Astrocyte (in vitro differentiated cells and primary cell): ENCODE measurements around the gene MSRB2. TPM values are rescaled to one million over a fixed set of nuclear protein-coding genes. Genes with fewer than 3 reads are reported as not detected.

Experiments used
- DNase-seq: peaks from one replicate; pipeline ENCODE4 v3.0.0-alpha.2; 2010; ENCODE audit warnings: low read depth
- FAIRE-seq: peaks from 2 replicates; lab custom pipeline; 2011; peaks lifted over from hg19 to GRCh38; lab: Jason Lieb, UNC
- H2AFZ ChIP-seq: 2 replicates; pipeline ENCODE4 v1.6.0; 2012; ENCODE audit warnings: low read depth, low read length, inconsistent platforms
- H3K27ac ChIP-seq: 2 replicates; pipeline ENCODE4 v1.5.1; 2011; ENCODE audit warnings: low read depth, low read length, inconsistent platforms
- H3K27me3 ChIP-seq: 2 replicates; pipeline ENCODE4 v1.6.0; 2011; ENCODE audit warnings: low read length, inconsistent platforms; ENCODE audit not compliant: insufficient read depth
- H3K36me3 ChIP-seq: 2 replicates; pipeline ENCODE4 v1.5.1; 2011; ENCODE audit warnings: low read length, inconsistent platforms; ENCODE audit not compliant: insufficient read depth
- H3K4me1 ChIP-seq: 2 replicates; pipeline ENCODE4 v1.5.1; 2011; ENCODE audit warnings: low read length, inconsistent platforms; ENCODE audit not compliant: insufficient read depth
- H3K4me2 ChIP-seq: 2 replicates; pipeline ENCODE4 v1.6.0; 2012; ENCODE audit warnings: low read length, inconsistent platforms
- H3K4me3 ChIP-seq: 2 replicates; pipeline ENCODE4 v1.5.1; 2011; ENCODE audit warnings: low read depth, mild to moderate bottlenecking, low read length, inconsistent platforms; ENCODE audit not compliant: insufficient read depth
- H3K79me2 ChIP-seq: 2 replicates; pipeline ENCODE4 v1.6.0; 2012; ENCODE audit warnings: mild to moderate bottlenecking, low read length, inconsistent platforms; ENCODE audit not compliant: insufficient read depth
- H3K9ac ChIP-seq: 2 replicates; pipeline ENCODE4 v1.6.0; 2012; ENCODE audit warnings: mild to moderate bottlenecking, low read length, inconsistent platforms
- H3K9me3 ChIP-seq: 2 replicates; pipeline ENCODE4 v1.5.1; 2012; ENCODE audit warnings: low read depth, mild to moderate bottlenecking, low read length, inconsistent platforms; ENCODE audit not compliant: insufficient read depth
- H4K20me1 ChIP-seq: 2 replicates; pipeline ENCODE4 v1.6.0; 2012; ENCODE audit warnings: low read length, inconsistent platforms; ENCODE audit not compliant: insufficient read depth
- H3K27ac Mint-ChIP-seq: one replicate; pipeline ENCODE4 v1.8.0; 2021; ENCODE audit warnings: mild to moderate bottlenecking, mixed read lengths; ENCODE audit not compliant: unreplicated experiment
- H3K27me3 Mint-ChIP-seq: one replicate; pipeline ENCODE4 v1.8.0; 2021; ENCODE audit warnings: low read depth, mixed read lengths; ENCODE audit not compliant: unreplicated experiment
- H3K36me3 Mint-ChIP-seq: one replicate; pipeline ENCODE4 v1.8.0; 2021; ENCODE audit warnings: low read depth, mixed read lengths; ENCODE audit not compliant: unreplicated experiment
- H3K4me1 Mint-ChIP-seq: one replicate; pipeline ENCODE4 v1.8.0; 2021; ENCODE audit warnings: low read depth, mixed read lengths; ENCODE audit not compliant: unreplicated experiment
- H3K4me3 Mint-ChIP-seq: one replicate; pipeline ENCODE4 v1.8.0; 2021; ENCODE audit warnings: mild to moderate bottlenecking, moderate library complexity, mixed read lengths; ENCODE audit not compliant: unreplicated experiment
- H3K9me3 Mint-ChIP-seq: one replicate; pipeline ENCODE4 v1.8.0; 2021; ENCODE audit warnings: mild to moderate bottlenecking, mixed read lengths; ENCODE audit not compliant: unreplicated experiment
- CTCF ChIP-seq: IDR thresholded peaks from 2 replicates; pipeline ENCODE4 v1.5.1; 2011; ENCODE audit warnings: low read depth, mild to moderate bottlenecking, inconsistent platforms, low read length, moderate library complexity; ENCODE audit not compliant: insufficient read depth
- EZH2 ChIP-seq: IDR thresholded peaks from 2 replicates; pipeline ENCODE4 v1.6.1; 2012; ENCODE audit warnings: mild to moderate bottlenecking, low read length, inconsistent platforms; ENCODE audit not compliant: insufficient read depth
- total RNA-seq: library from RNA; stranded (reverse); gene quantifications from 2 replicates; pipeline ENCODE4 v1.2.1, GENCODE V29; 2021

The MSRB2 gene
- total RNA-seq, 1 donor from 2014 or later, result 18.9 TPM

DNA sequence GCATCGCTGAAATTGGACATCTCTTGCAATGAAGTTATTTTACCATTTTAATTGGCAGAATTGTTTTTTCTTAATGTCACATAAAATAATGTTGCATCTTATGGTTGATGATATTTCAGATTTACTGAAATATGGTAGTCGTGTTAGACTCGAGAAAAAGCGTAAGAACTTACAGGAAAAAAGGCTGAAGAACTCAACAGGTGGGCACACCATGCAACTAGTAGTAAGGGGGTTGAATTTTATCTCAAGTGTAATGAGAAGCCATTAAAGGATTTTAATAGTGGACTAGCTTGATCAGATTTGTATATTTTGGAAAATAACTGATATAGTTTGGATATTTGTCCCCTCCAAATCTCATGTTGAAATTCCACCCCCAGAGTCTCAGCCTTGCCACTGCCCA is 41.1 kb downstream of the MSRB2 start:
- H3K4me1 ChIP-seq, result no peaks in the 10 kb centered on the region
- no peak for FAIRE-seq
- H3K27me3 ChIP-seq, result no peaks in the 10 kb centered on the region

GRCh38 chr10:23139677-23140076 is 44.3 kb downstream of the MSRB2 start:
- Mint-ChIP-seq H3K36me3 (no peaks in the 10 kb centered on the region), H3K27me3 (no peaks in the 10 kb centered on the region), H3K4me3 (no peak overlapping the region), H3K27ac (no peak overlapping the region), H3K4me1 (no peaks in the 10 kb centered on the region), H3K9me3 (no peaks in the 10 kb centered on the region)
- Histone ChIP-seq H3K4me3 (no peak overlapping the region), H3K9ac (no peak overlapping the region), H3K4me1 (no peaks in the 10 kb centered on the region), H4K20me1 (no peaks in the 10 kb centered on the region), H2AFZ (no peak overlapping the region), H3K27ac (no peak overlapping the region), H3K9me3 (peaks cover 3% of the 10 kb centered on the region), H3K27me3 (no peaks in the 10 kb centered on the region), H3K36me3 (no peaks in the 10 kb centered on the region), H3K4me2 (no peak overlapping the region), H3K79me2 (no peaks in the 10 kb centered on the region)
- no peak for DNase-seq
- TF ChIP-seq EZH2 (no peak), CTCF (no peak)
- FAIRE-seq, result no peak

More for the DNA sequence above, 41.1 kb downstream of the MSRB2 start:
- Histone ChIP-seq H3K9ac (no peak overlapping the region), H3K79me2 (no peaks in the 10 kb centered on the region), H3K4me3 (no peak overlapping the region), H2AFZ (no peak overlapping the region), H3K36me3 (no peaks in the 10 kb centered on the region), H3K27ac (no peak overlapping the region), H3K9me3 (peaks cover 3% of the 10 kb centered on the region), H4K20me1 (no peaks in the 10 kb centered on the region), H3K4me2 (no peak overlapping the region)
- no peaks in the 10 kb centered on the region for H3K36me3 Mint-ChIP-seq
- no peaks in the 10 kb centered on the region for H3K9me3 Mint-ChIP-seq
- no peak for DNase-seq
- no peaks in the 10 kb centered on the region for H3K27me3 Mint-ChIP-seq
- H3K27ac Mint-ChIP-seq, result no peak overlapping the region
- TF ChIP-seq CTCF (no peak), EZH2 (no peak)
- H3K4me1 Mint-ChIP-seq, result no peaks in the 10 kb centered on the region
- no peak overlapping the region for H3K4me3 Mint-ChIP-seq

GRCh38 chr10:23141995-23142394 is 46.6 kb downstream of the MSRB2 start:
- Mint-ChIP-seq H3K27ac (no peak overlapping the region), H3K27me3 (peaks cover 4% of the 10 kb centered on the region), H3K36me3 (no peaks in the 10 kb centered on the region), H3K9me3 (no peaks in the 10 kb centered on the region), H3K4me3 (no peak overlapping the region), H3K4me1 (no peaks in the 10 kb centered on the region)
- no peak overlapping the region for H3K27ac ChIP-seq
- no peak overlapping the region for H3K4me3 ChIP-seq
- no peaks in the 10 kb centered on the region for H3K27me3 ChIP-seq
- no peak overlapping the region for H3K9ac ChIP-seq
- no peaks in the 10 kb centered on the region for H4K20me1 ChIP-seq
- FAIRE-seq (no peak), DNase-seq (no peak)
- no peak for TF ChIP-seq CTCF
- TF ChIP-seq EZH2, result no peak
- H3K9me3 ChIP-seq, result no peaks in the 10 kb centered on the region
- no peaks in the 10 kb centered on the region for H3K36me3 ChIP-seq
- no peak overlapping the region for H3K4me2 ChIP-seq
- H3K4me1 ChIP-seq, result no peaks in the 10 kb centered on the region
- no peaks in the 10 kb centered on the region for H3K79me2 ChIP-seq
- H2AFZ ChIP-seq, result no peak overlapping the region
